Measurements from ENCODE around the gene FGF22. TPM values are rescaled to one million over a fixed set of nuclear protein-coding genes. Genes with fewer than 3 reads are reported as not detected.
"Not testable (repeated sequence)": the region's sequence is repeated elsewhere in the genome, so short reads cannot be mapped to it uniquely, and the experiment has no call there.

Gene FGF22
- total RNA-seq, 1 experiment from 2014 or later = not detected

- DNase-seq (ENCODE audit: unreplicated experiment) = no peak
- no TSS peak for BruUV-seq (replicated peaks)
- CTCF ChIA-PET = no interaction called here
- Mint-ChIP-seq H3K27me3 (ENCODE audit: insufficient read depth, unreplicated experiment) (no peaks in the 10 kb centered on the region), H3K4me3 (ENCODE audit: unreplicated experiment) (no peak overlapping the region), H3K4me1 (ENCODE audit: insufficient read depth, unreplicated experiment) (no peaks in the 10 kb centered on the region), H3K9me3 (ENCODE audit: unreplicated experiment) (no peaks in the 10 kb centered on the region), H3K27ac (ENCODE audit: low read depth, unreplicated experiment) (no peak overlapping the region), H3K36me3 (ENCODE audit: insufficient read depth, unreplicated experiment) (peaks cover 35% of the 10 kb centered on the region)
- no peak for TF ChIP-seq CTCF (IDR thresholded peaks at IDR 0.05; ENCODE audit: unreplicated experiment)
- POLR2A ChIA-PET = no interaction called here
- intact Hi-C loops (cut with micrococcal nuclease) = no loop called here
Observed at GRCh38 chr19:618247-618619, 21.4 kb upstream of the FGF22 start.

- no peaks in the 10 kb centered on the region for H3K27me3 Mint-ChIP-seq (ENCODE audit: insufficient read depth, unreplicated experiment)
- DNase-seq (ENCODE audit: unreplicated experiment) = no peak
- ChIA-PET POLR2A (no interaction called here), CTCF (no interaction called here)
- no peaks in the 10 kb centered on the region for H3K9me3 Mint-ChIP-seq (ENCODE audit: unreplicated experiment)
- intact Hi-C loops (cut with micrococcal nuclease) = no loop called here
- peaks cover 40% of the 10 kb centered on the region for H3K36me3 Mint-ChIP-seq (ENCODE audit: insufficient read depth, unreplicated experiment)
- TF ChIP-seq CTCF (IDR thresholded peaks at IDR 0.05; ENCODE audit: unreplicated experiment) = no peak
- H3K4me1 Mint-ChIP-seq (ENCODE audit: insufficient read depth, unreplicated experiment) = no peaks in the 10 kb centered on the region
- no peak overlapping the region for H3K4me3 Mint-ChIP-seq (ENCODE audit: unreplicated experiment)
- no peak overlapping the region for H3K27ac Mint-ChIP-seq (ENCODE audit: low read depth, unreplicated experiment)
- BruUV-seq (replicated peaks) = no TSS peak
Observed at GRCh38 chr19:618674-619285, 20.9 kb upstream of the FGF22 start.

GRCh38 chr19:619286-620002, 20.2 kb upstream of the FGF22 start:
- no peak for TF ChIP-seq CTCF (IDR thresholded peaks at IDR 0.05; ENCODE audit: unreplicated experiment)
- no peaks in the 10 kb centered on the region for H3K9me3 Mint-ChIP-seq (ENCODE audit: unreplicated experiment)
- no peaks in the 10 kb centered on the region for H3K4me1 Mint-ChIP-seq (ENCODE audit: insufficient read depth, unreplicated experiment)
- CTCF ChIA-PET = no interaction called here
- no peak overlapping the region for H3K4me3 Mint-ChIP-seq (ENCODE audit: unreplicated experiment)
- no peak for DNase-seq (ENCODE audit: unreplicated experiment)
- intact Hi-C loops (cut with micrococcal nuclease) = no loop called here
- H3K27me3 Mint-ChIP-seq (ENCODE audit: insufficient read depth, unreplicated experiment) = no peaks in the 10 kb centered on the region
- peaks cover 34% of the 10 kb centered on the region for H3K36me3 Mint-ChIP-seq (ENCODE audit: insufficient read depth, unreplicated experiment)
- no TSS peak for BruUV-seq (replicated peaks)
- no peak overlapping the region for H3K27ac Mint-ChIP-seq (ENCODE audit: low read depth, unreplicated experiment)
- POLR2A ChIA-PET = no interaction called here

- Mint-ChIP-seq H3K4me3 (ENCODE audit: unreplicated experiment) (no peak overlapping the region), H3K27ac (ENCODE audit: low read depth, unreplicated experiment) (no peak overlapping the region), H3K4me1 (ENCODE audit: insufficient read depth, unreplicated experiment) (no peaks in the 10 kb centered on the region), H3K9me3 (ENCODE audit: unreplicated experiment) (no peaks in the 10 kb centered on the region), H3K36me3 (ENCODE audit: insufficient read depth, unreplicated experiment) (peaks cover 31% of the 10 kb centered on the region), H3K27me3 (ENCODE audit: insufficient read depth, unreplicated experiment) (no peaks in the 10 kb centered on the region)
- no peak for DNase-seq (ENCODE audit: unreplicated experiment)
- intact Hi-C loops (cut with micrococcal nuclease) = no loop called here
- CTCF ChIA-PET = no interaction called here
- BruUV-seq (replicated peaks) = no TSS peak
- POLR2A ChIA-PET = no interaction called here
- TF ChIP-seq CTCF (IDR thresholded peaks at IDR 0.05; ENCODE audit: unreplicated experiment) = no peak
Observed at GRCh38 chr19:620166-620862, 19.4 kb upstream of the FGF22 start.

- H3K4me1 Mint-ChIP-seq (ENCODE audit: insufficient read depth, unreplicated experiment); DNase-seq (ENCODE audit: unreplicated experiment); BruUV-seq (replicated peaks); H3K9me3 Mint-ChIP-seq (ENCODE audit: unreplicated experiment); POLR2A ChIA-PET; H3K4me3 Mint-ChIP-seq (ENCODE audit: unreplicated experiment); CTCF ChIA-PET; intact Hi-C loops (cut with micrococcal nuclease); H3K27me3 Mint-ChIP-seq (ENCODE audit: insufficient read depth, unreplicated experiment); H3K27ac Mint-ChIP-seq (ENCODE audit: low read depth, unreplicated experiment): not testable (repeated sequence)
- peaks cover 31% of the 10 kb centered on the region for H3K36me3 Mint-ChIP-seq (ENCODE audit: insufficient read depth, unreplicated experiment)
Observed at GRCh38 chr19:621191-621590, 18.5 kb upstream of the FGF22 start.

Data from MCF 10A (cell line).